Measurements from ENCODE around the gene SARM1. TPM values are rescaled to one million over a fixed set of nuclear protein-coding genes. Genes with fewer than 3 reads are reported as not detected.

Gene SARM1
- polyA plus RNA-seq (2012; ENCODE audit: low read depth, missing spikeins): 10.6 TPM

GRCh38 chr17:28371245-28372202 is at the start of gene SARM1:
Gene SARM1, plus strand, starts transcription at chr17:28371694. Its CDS starts 339 bp downstream, at chr17:28372033.
- TF ChIP-seq PAX5 (IDR thresholded peaks at IDR 0.05; ENCODE audit: insufficient read depth, low read length, severe bottlenecking) (no peak), POLR2A (IDR thresholded peaks at IDR 0.05; ENCODE audit: low read depth, low read length) (0 out of 2 replicates have a peak, but pooled peaks have one; percentile 37)
- DNase-seq (ENCODE audit: insufficient read length, low spot score): peak; percentile 97
- peak; percentile 97 for FAIRE-seq

- DNase-seq (ENCODE audit: insufficient read length, low spot score) (no peak), FAIRE-seq (no peak)
- no peak for TF ChIP-seq SPI1 (IDR thresholded peaks at IDR 0.05; ENCODE audit: low read depth, low read length)
- TF ChIP-seq TAF1 (IDR thresholded peaks at IDR 0.05; ENCODE audit: low read depth, low read length): no peak
- no peak for TF ChIP-seq POLR2A (IDR thresholded peaks at IDR 0.05; ENCODE audit: low read depth, low read length)
- no peak for TF ChIP-seq PAX5 (IDR thresholded peaks at IDR 0.05; ENCODE audit: insufficient read depth, low read length, severe bottlenecking)
- TF ChIP-seq POU2F2 (IDR thresholded peaks at IDR 0.05; ENCODE audit: low read depth, low read length): no peak
- TF ChIP-seq POLR2AphosphoS5 (IDR thresholded peaks at IDR 0.05; ENCODE audit: low read depth, low read length): no peak
Measured at GRCh38 chr17:28324267-28324745, 47.2 kb upstream of the SARM1 start.

DNA sequence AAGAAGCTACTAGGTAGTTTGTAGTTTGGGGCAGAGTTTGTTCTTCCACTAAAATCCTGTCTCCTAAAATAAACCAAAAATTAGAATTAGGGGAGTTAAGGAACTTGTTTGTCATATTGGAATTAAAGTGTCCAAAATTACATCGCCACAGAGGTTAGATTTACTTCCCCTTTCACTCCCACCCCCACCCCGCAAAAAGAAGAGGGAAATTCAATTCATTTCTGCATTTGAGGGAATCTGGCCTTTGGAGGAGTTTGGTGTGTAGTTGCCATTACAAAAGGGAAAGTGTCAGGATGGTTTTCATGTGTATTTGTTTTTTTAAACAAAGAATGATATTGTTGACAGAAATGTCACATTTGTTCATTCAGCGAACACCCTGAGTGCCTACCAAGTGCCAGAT is 46.7 kb upstream of the SARM1 start:
- FAIRE-seq: no peak
- DNase-seq (ENCODE audit: insufficient read length, low spot score): no peak
- no peak for TF ChIP-seq POU2F2 (IDR thresholded peaks at IDR 0.05; ENCODE audit: low read depth, low read length)
- no peak for TF ChIP-seq TAF1 (IDR thresholded peaks at IDR 0.05; ENCODE audit: low read depth, low read length)
- no peak for TF ChIP-seq POLR2A (IDR thresholded peaks at IDR 0.05; ENCODE audit: low read depth, low read length)

DNA sequence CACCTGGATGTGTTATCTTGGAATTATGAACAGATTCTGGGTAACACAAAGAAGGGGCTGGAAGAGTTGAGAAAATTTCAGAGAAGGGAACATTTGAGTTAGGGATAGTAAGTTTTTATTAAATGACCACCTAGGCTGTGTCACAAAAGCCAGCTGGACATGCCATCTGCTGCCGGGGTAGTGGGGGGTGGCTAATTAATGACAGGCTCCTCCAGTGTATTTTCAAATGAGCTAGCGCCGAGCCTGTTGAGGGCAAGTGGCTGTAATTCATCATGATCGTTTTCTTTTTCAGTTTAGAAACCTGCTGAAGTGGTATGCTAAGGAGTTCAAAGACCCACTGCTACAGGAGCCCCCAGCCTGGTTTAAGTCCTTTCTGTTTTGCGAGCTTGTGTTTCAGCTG is 46.3 kb upstream of the SARM1 start:
- no peak for FAIRE-seq
- TF ChIP-seq SPI1 (IDR thresholded peaks at IDR 0.05; ENCODE audit: low read depth, low read length) (no peak), POLR2AphosphoS5 (IDR thresholded peaks at IDR 0.05; ENCODE audit: low read depth, low read length) (no peak), POU2F2 (IDR thresholded peaks at IDR 0.05; ENCODE audit: low read depth, low read length) (no peak), POLR2A (IDR thresholded peaks at IDR 0.05; ENCODE audit: low read depth, low read length) (no peak), TAF1 (IDR thresholded peaks at IDR 0.05; ENCODE audit: low read depth, low read length) (no peak), PAX5 (IDR thresholded peaks at IDR 0.05; ENCODE audit: insufficient read depth, low read length, severe bottlenecking) (no peak)
- DNase-seq (ENCODE audit: insufficient read length, low spot score): no peak

- TF ChIP-seq TAF1 (IDR thresholded peaks at IDR 0.05; ENCODE audit: low read depth, low read length) (no peak), PAX5 (IDR thresholded peaks at IDR 0.05; ENCODE audit: insufficient read depth, low read length, severe bottlenecking) (no peak), POLR2A (IDR thresholded peaks at IDR 0.05; ENCODE audit: low read depth, low read length) (no peak), POLR2AphosphoS5 (IDR thresholded peaks at IDR 0.05; ENCODE audit: low read depth, low read length) (no peak), POU2F2 (IDR thresholded peaks at IDR 0.05; ENCODE audit: low read depth, low read length) (no peak)
- no peak for FAIRE-seq
- DNase-seq (ENCODE audit: insufficient read length, low spot score): no peak
Measured at GRCh38 chr17:28326114-28326513, 45.4 kb upstream of the SARM1 start.

DNA sequence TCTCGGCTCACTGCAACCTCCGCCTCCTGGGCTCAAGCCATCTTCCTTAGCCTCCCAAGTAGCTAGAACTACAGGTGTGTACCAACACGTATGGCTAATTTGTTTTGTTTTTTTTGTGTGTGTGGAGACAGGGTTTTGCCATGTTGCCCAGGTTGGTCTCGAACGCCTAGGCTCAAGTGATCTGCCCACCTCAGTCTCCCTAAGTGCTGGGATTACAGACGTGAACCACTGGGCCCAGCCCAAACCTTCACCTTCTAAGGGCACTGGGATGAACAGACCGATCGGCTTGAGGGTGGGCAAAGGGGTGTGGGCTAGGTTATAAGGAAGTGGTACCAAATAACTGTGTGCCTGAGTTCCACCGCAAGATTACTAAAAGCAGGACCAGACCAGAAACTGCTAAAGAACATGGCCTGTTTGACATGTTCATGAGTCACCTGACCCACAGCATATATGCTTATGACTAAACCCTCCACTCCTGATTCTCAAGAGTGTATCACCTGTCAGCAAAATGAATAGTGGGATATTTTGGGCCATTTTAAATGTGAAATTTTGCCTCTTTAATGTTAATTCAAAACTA is 44.4 kb upstream of the SARM1 start:
- peak; percentile 80 for FAIRE-seq
- no peak for DNase-seq (ENCODE audit: insufficient read length, low spot score)
- TF ChIP-seq POLR2AphosphoS5 (IDR thresholded peaks at IDR 0.05; ENCODE audit: low read depth, low read length) (no peak), SPI1 (IDR thresholded peaks at IDR 0.05; ENCODE audit: low read depth, low read length) (peak; percentile 87)

GRCh38 chr17:28327709-28328108 is 43.8 kb upstream of the SARM1 start:
- TF ChIP-seq POLR2AphosphoS5 (IDR thresholded peaks at IDR 0.05; ENCODE audit: low read depth, low read length): no peak
- TF ChIP-seq PAX5 (IDR thresholded peaks at IDR 0.05; ENCODE audit: insufficient read depth, low read length, severe bottlenecking): no peak
- no peak for TF ChIP-seq SPI1 (IDR thresholded peaks at IDR 0.05; ENCODE audit: low read depth, low read length)
- no peak for TF ChIP-seq TAF1 (IDR thresholded peaks at IDR 0.05; ENCODE audit: low read depth, low read length)
- TF ChIP-seq POU2F2 (IDR thresholded peaks at IDR 0.05; ENCODE audit: low read depth, low read length): no peak
- TF ChIP-seq POLR2A (IDR thresholded peaks at IDR 0.05; ENCODE audit: low read depth, low read length): no peak
- DNase-seq (ENCODE audit: insufficient read length, low spot score): no peak
- no peak for FAIRE-seq

- no peak for FAIRE-seq
- no peak for DNase-seq (ENCODE audit: insufficient read length, low spot score)
- TF ChIP-seq SPI1 (IDR thresholded peaks at IDR 0.05; ENCODE audit: low read depth, low read length) (no peak), PAX5 (IDR thresholded peaks at IDR 0.05; ENCODE audit: insufficient read depth, low read length, severe bottlenecking) (no peak), POU2F2 (IDR thresholded peaks at IDR 0.05; ENCODE audit: low read depth, low read length) (no peak), POLR2AphosphoS5 (IDR thresholded peaks at IDR 0.05; ENCODE audit: low read depth, low read length) (no peak), TAF1 (IDR thresholded peaks at IDR 0.05; ENCODE audit: low read depth, low read length) (no peak), POLR2A (IDR thresholded peaks at IDR 0.05; ENCODE audit: low read depth, low read length) (no peak)
Measured at GRCh38 chr17:28328325-28328724, 43.2 kb upstream of the SARM1 start.

GRCh38 chr17:28330671-28331070 is 40.8 kb upstream of the SARM1 start:
- DNase-seq (ENCODE audit: insufficient read length, low spot score) (no peak), FAIRE-seq (no peak)
- TF ChIP-seq SPI1 (IDR thresholded peaks at IDR 0.05; ENCODE audit: low read depth, low read length) (no peak), POLR2A (IDR thresholded peaks at IDR 0.05; ENCODE audit: low read depth, low read length) (no peak), POLR2AphosphoS5 (IDR thresholded peaks at IDR 0.05; ENCODE audit: low read depth, low read length) (no peak), TAF1 (IDR thresholded peaks at IDR 0.05; ENCODE audit: low read depth, low read length) (no peak), POU2F2 (IDR thresholded peaks at IDR 0.05; ENCODE audit: low read depth, low read length) (no peak), PAX5 (IDR thresholded peaks at IDR 0.05; ENCODE audit: insufficient read depth, low read length, severe bottlenecking) (no peak)

Measured in GM12891 (cell line).